GM12878 (cell line): Measurements from ENCODE around the gene NEO1. TPM values are rescaled to one million over a fixed set of nuclear protein-coding genes. Genes with fewer than 3 reads are reported as not detected.

Experiments
- ATAC-seq: fragments of 200-7000 bp; cut with Tn5 transposase; 3 replicates; pipeline ENCODE4 v1.9.1; 2020; ENCODE audit warnings: mild to moderate bottlenecking, moderate library complexity
- BruUV-seq: library from RNA; stranded (reverse); fragments of 400-500 nt; replicated peaks from 2 replicates; lab custom pipeline; 2021; lab: Mats Ljungman, UMichigan
- CTCF ChIA-PET: fragments of 300-600 bp; sonication (Branson Sonifier 250); formaldehyde crosslinking; extraction: SDS; loops from one replicate; lab custom pipeline; 2021; ENCODE audit warnings: inconsistent platforms; lab: Yijun Ruan, JAX
- POLR2A ChIA-PET: fragments of 350-600 bp; formaldehyde crosslinking; extraction: SDS; loops from one replicate; lab custom pipeline; 2021; ENCODE audit warnings: inconsistent platforms; lab: Charles Lee
- RAD21 ChIA-PET: fragments of 300-600 bp; sonication (Branson Sonifier 250); formaldehyde crosslinking; loops from one replicate; lab custom pipeline; 2023; ENCODE audit warnings: antibody characterized with exemption; ENCODE audit not compliant: unreplicated experiment; lab: Charles Lee
- SMC1A ChIA-PET: fragments of 300-600 bp; sonication (Branson Sonifier 250); formaldehyde crosslinking; loops from one replicate; lab custom pipeline; 2023; ENCODE audit not compliant: unreplicated experiment, uncharacterized antibody; lab: Charles Lee
- DNase-seq: peaks from one replicate; pipeline ENCODE4 v3.0.0-alpha.2; 2011; ENCODE audit warnings: low read depth, low spot score
- FAIRE-seq: peaks from 3 replicates; lab custom pipeline; 2011; peaks lifted over from hg19 to GRCh38; lab: Jason Lieb, UNC
- H2AFZ ChIP-seq: 2 replicates; pipeline ENCODE4 v1.6.0; 2011; ENCODE audit warnings: low read depth, low read length, control low read depth; ENCODE audit not compliant: control insufficient read depth
- H3K27ac ChIP-seq: 2 replicates; pipeline ENCODE4 v1.5.1; 2011; ENCODE audit warnings: control low read depth; ENCODE audit not compliant: control insufficient read depth, insufficient read depth
- H3K27me3 ChIP-seq, 2 experiments: replicated peaks in 1 of 2; 2 replicates each; pipeline versions ENCODE4 v1.6.0 to v1.6.1; 2011; ENCODE audit warnings: low read length in 1 of 2; ENCODE audit not compliant: control insufficient read depth in 2 of 2, insufficient read depth in 2 of 2
- H3K36me3 ChIP-seq, 2 experiments: 2 replicates each; pipeline ENCODE4 v1.5.1; 2011; ENCODE audit warnings: low read length in 1 of 2; ENCODE audit not compliant: control insufficient read depth in 2 of 2, insufficient read depth in 2 of 2
- H3K4me1 ChIP-seq: 2 replicates; pipeline ENCODE4 v1.6.1; 2011; ENCODE audit warnings: mild to moderate bottlenecking, low read length, moderate library complexity, mixed read lengths; ENCODE audit not compliant: control insufficient read depth, insufficient read depth
- H3K4me2 ChIP-seq: 2 replicates; pipeline ENCODE4 v1.6.0; 2011; ENCODE audit warnings: control low read depth; ENCODE audit not compliant: control insufficient read depth, insufficient read depth
- H3K4me3 ChIP-seq: fragments of 200-600 bp; sonication (generic); 2 replicates; pipeline ENCODE4 v1.5.1; 2016
- H3K79me2 ChIP-seq: 2 replicates; pipeline ENCODE4 v1.6.0; 2011; ENCODE audit warnings: low read length; ENCODE audit not compliant: control insufficient read depth, insufficient read depth
- H3K9ac ChIP-seq: 2 replicates; pipeline ENCODE4 v1.8.0; 2011; ENCODE audit warnings: low read length, control low read depth, mixed read lengths; ENCODE audit not compliant: control insufficient read depth, insufficient read depth
- H3K9me3 ChIP-seq: replicated peaks from 3 replicates; pipeline ENCODE4 v1.5.1; 2011; ENCODE audit warnings: mild to moderate bottlenecking, low read length; ENCODE audit not compliant: control insufficient read depth, insufficient read depth
- H4K20me1 ChIP-seq: 2 replicates; pipeline ENCODE4 v1.6.0; 2011; ENCODE audit not compliant: control insufficient read depth, insufficient read depth
- CEBPB ChIP-seq, 2 experiments: fragments of 150-350 bp in 1 of 2; IDR thresholded peaks; 2 replicates each; pipeline ENCODE4 v1.6.1; 2012 to 2014; ENCODE audit warnings: low read depth in 2 of 2, low read length in 2 of 2, borderline replicate concordance in 1 of 2, inconsistent platforms in 1 of 2
- CUX1 ChIP-seq: IDR thresholded peaks from 2 replicates; pipeline ENCODE4 v1.6.1; 2012; ENCODE audit warnings: improper control_type of control experiment, low read depth, low read length; ENCODE audit not compliant: insufficient replicate concordance
- E2F8 ChIP-seq: fragments of 450-650 bp; IDR thresholded peaks from 2 replicates; pipeline ENCODE4 v1.6.1; 2018; ENCODE audit warnings: mild to moderate bottlenecking, low read depth, moderate library complexity; ENCODE audit not compliant: partially characterized antibody
- HDGF ChIP-seq: fragments of 450-650 bp; IDR thresholded peaks from 2 replicates; pipeline ENCODE4 v1.6.1; 2016; ENCODE audit warnings: antibody characterized with exemption
- IRF3 ChIP-seq: fragments of 450-650 bp; IDR thresholded peaks from 2 replicates; pipeline ENCODE4 v1.6.1; 2014; ENCODE audit warnings: mild to moderate bottlenecking
- MTA2 ChIP-seq: fragments of 450-650 bp; IDR thresholded peaks from 2 replicates; pipeline ENCODE4 v1.6.1; 2016; ENCODE audit warnings: low read depth, mild to moderate bottlenecking, moderate library complexity
- MXI1 ChIP-seq: fragments of 150-350 bp; IDR thresholded peaks from 2 replicates; pipeline ENCODE4 v1.6.1; 2011; ENCODE audit warnings: low read depth, mild to moderate bottlenecking, inconsistent platforms, low read length, improper control_type of control experiment
- NFYA ChIP-seq: IDR thresholded peaks from 2 replicates; pipeline ENCODE4 v1.6.1; 2011; ENCODE audit warnings: low read depth, mild to moderate bottlenecking, low read length, improper control_type of control experiment, borderline replicate concordance
- POLR2AphosphoS2 ChIP-seq: IDR thresholded peaks from 2 replicates; pipeline ENCODE4 v1.6.1; 2011; ENCODE audit warnings: low read depth, mild to moderate bottlenecking, low read length, improper control_type of control experiment, moderate library complexity
- RCOR1 ChIP-seq: conservative IDR thresholded peaks from 2 replicates; pipeline ENCODE4 v1.6.1; 2012; ENCODE audit warnings: low read depth, low read length, improper control_type of control experiment
- RFX5 ChIP-seq: IDR thresholded peaks from 2 replicates; pipeline ENCODE4 v1.6.1; 2011; ENCODE audit warnings: low read depth, low read length, improper control_type of control experiment
- STAT3 ChIP-seq: IDR thresholded peaks from 2 replicates; pipeline ENCODE4 v1.6.1; 2011; ENCODE audit warnings: low read depth, low read length, improper control_type of control experiment
- YBX1 ChIP-seq: fragments of 450-650 bp; IDR thresholded peaks from 2 replicates; pipeline ENCODE4 v1.6.1; 2016; ENCODE audit warnings: antibody characterized with exemption
- WGBS: methylation state at CpG from one replicate; pipeline ENCODE4 v1.1.6; 2016; ENCODE audit warnings: low lambda C conversion rate; ENCODE audit not compliant: insufficient replicate concordance, insufficient coverage; ENCODE audit errors: missing lambda C conversion rate; 5-methylcytosine and 5-hydroxymethylcytosine counted together
- in situ Hi-C: fragments of 300-500 bp; cut with MboI; formaldehyde crosslinking; loops from 9 replicates; pipeline ENCODE4 v1.14.3; 2018; ENCODE audit warnings: mixed read lengths
- intact Hi-C: fragments of 100-400 bp; cut with micrococcal nuclease; formaldehyde crosslinking; loops from one replicate; pipeline ENCODE4 v1.14.2; 2022; ENCODE audit not compliant: unreplicated experiment
- polyA plus RNA-seq, 11 experiments: library from polyadenylated mRNA; depleted of rRNA in 4 of 11; unstranded in 6 of 11; stranded (reverse) in 5 of 11; fragments of >200 nt; fragmentation: Nextera tagmentation in 4 of 11; fragmentation: Illumina TruSeq in 1 of 11; extraction: Ambion mirVana in 4 of 11; extraction: Trizol in 1 of 11; gene quantifications; 1 replicate in 1 of 11; 2 replicates in 10 of 11; pipeline versions ENCODE4 v1.2.1 to v1.2.3, GENCODE V29; 2011 to 2016; ENCODE audit warnings: inconsistent platforms in 2 of 11, missing spikeins in 2 of 11, low read depth in 1 of 11
- total RNA-seq, 4 experiments: library from RNA; depleted of rRNA in 3 of 4; stranded (reverse); fragments of >200 nt in 3 of 4; fragmentation: Illumina TruSeq in 1 of 4; extraction: Trizol in 1 of 4; gene quantifications; 2 replicates each; pipeline versions ENCODE4 v1.2.1 to v1.2.3, GENCODE V29; 2013 to 2021

NEO1 gene
- total and polyA plus RNA-seq, 10 of the 15 experiments (the other 5 are each of a cell fraction or from before 2014, with no cell fraction given) = 0.03 to 2.0 (median 0.32) TPM

- in situ Hi-C loops (no loop called here), intact Hi-C loops (no loop called here)
- Histone ChIP-seq H3K27me3 (peaks cover 0 to 6% of the 10 kb centered on the region in 2 experiments; a peak in 3 of 4 replicates), H3K4me3 (no peak overlapping the region), H3K9ac (no peak overlapping the region), H3K79me2 (no peaks in the 10 kb centered on the region), H3K9me3 (no peaks in the 10 kb centered on the region), H3K27ac (no peak overlapping the region), H3K36me3 (no peaks in the 10 kb centered on the region), H3K4me1 (no peaks in the 10 kb centered on the region), H4K20me1 (no peaks in the 10 kb centered on the region), H2AFZ (no peak overlapping the region), H3K4me2 (no peak overlapping the region)
- ChIA-PET POLR2A (interaction anchor here (0.6 kb wide), 1 partner anchor 303 kb away, joined by 3 read pairs; no protein-coding TSS in a partner anchor), CTCF (no interaction called here), SMC1A (no interaction called here), RAD21 (no interaction called here)
- no TSS peak for BruUV-seq
- DNase-seq (no peak), ATAC-seq (no peak), FAIRE-seq (no peak)
- 33% methylated on average over 4 of the region's 4 CpGs for WGBS
- no peak for TF ChIP-seq NFYA
- no peak for TF ChIP-seq MXI1
- TF ChIP-seq E2F8 = no peak
- TF ChIP-seq CEBPB (IDR thresholded peaks at IDR 0.05; ENCODE audit: borderline replicate concordance in 1 of 2, low read depth in 2 of 2, low read length in 2 of 2) = no peak
- no peak for TF ChIP-seq RFX5
- TF ChIP-seq RCOR1 = no peak
- no peak for TF ChIP-seq MTA2
- no peak for TF ChIP-seq IRF3
- no peak for TF ChIP-seq STAT3
- no peak for TF ChIP-seq CUX1
- TF ChIP-seq HDGF = no peak
- TF ChIP-seq YBX1 = no peak
- no peak for TF ChIP-seq POLR2AphosphoS2
Observed at GRCh38 chr15:73024168-73024567, 28.1 kb upstream of the NEO1 start.
